ENCODE data around the gene HSPA12A.

Gene HSPA12A

GRCh38 chr10:116676118-116676517, 66.2 kb downstream of the HSPA12A start:
- DNase-seq (ENCODE audit: insufficient read length, low spot score): no peak
- no peak for FAIRE-seq
- no peak for TF ChIP-seq POLR2A (IDR thresholded peaks at IDR 0.05; ENCODE audit: low read depth, low read length)

GRCh38 chr10:116674901-116675423, 67.4 kb downstream of the HSPA12A start:
- TF ChIP-seq POLR2A (IDR thresholded peaks at IDR 0.05; ENCODE audit: low read depth, low read length): no peak
- DNase-seq (ENCODE audit: insufficient read length, low spot score) (no peak), FAIRE-seq (no peak)

- TF ChIP-seq POLR2A (IDR thresholded peaks at IDR 0.05; ENCODE audit: low read depth, low read length): no peak
- DNase-seq (ENCODE audit: insufficient read length, low spot score) (no peak), FAIRE-seq (no peak)
Observed at GRCh38 chr10:116673866-116674265, 68.5 kb downstream of the HSPA12A start.

- DNase-seq (ENCODE audit: insufficient read length, low spot score) (no peak), FAIRE-seq (no peak)
- TF ChIP-seq POLR2A (IDR thresholded peaks at IDR 0.05; ENCODE audit: low read depth, low read length): no peak
Observed at GRCh38 chr10:116672891-116673290, 69.5 kb downstream of the HSPA12A start.

GRCh38 chr10:116671274-116671926, 71.0 kb downstream of the HSPA12A start:
- TF ChIP-seq POLR2A (IDR thresholded peaks at IDR 0.05; ENCODE audit: low read depth, low read length): no peak
- no peak for FAIRE-seq
- no peak for DNase-seq (ENCODE audit: insufficient read length, low spot score)

- FAIRE-seq (no peak), DNase-seq (ENCODE audit: insufficient read length, low spot score) (no peak)
- TF ChIP-seq POLR2A (IDR thresholded peaks at IDR 0.05; ENCODE audit: low read depth, low read length): no peak
Observed at GRCh38 chr10:116670706-116671105, 71.7 kb downstream of the HSPA12A start.

- FAIRE-seq (no peak), DNase-seq (ENCODE audit: insufficient read length, low spot score) (no peak)
- TF ChIP-seq POLR2A (IDR thresholded peaks at IDR 0.05; ENCODE audit: low read depth, low read length): no peak
Observed at GRCh38 chr10:116669832-116670644, 72.3 kb downstream of the HSPA12A start.

GRCh38 chr10:116669080-116669479, 73.3 kb downstream of the HSPA12A start:
- TF ChIP-seq POLR2A (IDR thresholded peaks at IDR 0.05; ENCODE audit: low read depth, low read length): no peak
- DNase-seq (ENCODE audit: insufficient read length, low spot score) (no peak), FAIRE-seq (no peak)

GRCh38 chr10:116668446-116668845, 73.9 kb downstream of the HSPA12A start:
- no peak for DNase-seq (ENCODE audit: insufficient read length, low spot score)
- no peak for TF ChIP-seq POLR2A (IDR thresholded peaks at IDR 0.05; ENCODE audit: low read depth, low read length)
- no peak for FAIRE-seq

GRCh38 chr10:116668018-116668417, 74.3 kb downstream of the HSPA12A start:
- DNase-seq (ENCODE audit: insufficient read length, low spot score): no peak
- no peak for TF ChIP-seq POLR2A (IDR thresholded peaks at IDR 0.05; ENCODE audit: low read depth, low read length)
- FAIRE-seq: no peak

- FAIRE-seq (no peak), DNase-seq (ENCODE audit: insufficient read length, low spot score) (no peak)
Observed at GRCh38 chr10:116667484-116667883, 74.9 kb downstream of the HSPA12A start.

GRCh38 chr10:116665541-116666125, 76.7 kb downstream of the HSPA12A start:
- TF ChIP-seq POLR2A (IDR thresholded peaks at IDR 0.05; ENCODE audit: low read depth, low read length): no peak
- FAIRE-seq (no peak), DNase-seq (ENCODE audit: insufficient read length, low spot score) (no peak)

More at GRCh38 chr10:116667484-116667883, 74.9 kb downstream of the HSPA12A start:
- no peak for TF ChIP-seq POLR2A (IDR thresholded peaks at IDR 0.05; ENCODE audit: low read depth, low read length)

GRCh38 chr10:116664631-116665030, 77.7 kb downstream of the HSPA12A start:
- DNase-seq (ENCODE audit: insufficient read length, low spot score) (no peak), FAIRE-seq (no peak)
- no peak for TF ChIP-seq POLR2A (IDR thresholded peaks at IDR 0.05; ENCODE audit: low read depth, low read length)

GRCh38 chr10:116663342-116663741, 79.0 kb downstream of the HSPA12A start:
- no peak for FAIRE-seq
- TF ChIP-seq POLR2A (IDR thresholded peaks at IDR 0.05; ENCODE audit: low read depth, low read length): no peak
- DNase-seq (ENCODE audit: insufficient read length, low spot score): no peak

Measured in H54 (cell line).